GM18505 (cell line): ENCODE data around the gene CEP55.
"Not testable (repeated sequence)": the region's sequence is repeated elsewhere in the genome, so short reads cannot be mapped to it uniquely, and the experiment has no call there.

Source experiments
- ATAC-seq: cut with Tn5 transposase; IDR thresholded peaks from one replicate; pipeline ENCODE4 v1.9.1; 2021; ENCODE audit not compliant: unreplicated experiment
- POLR2A ChIP-seq: IDR thresholded peaks from 4 replicates; pipeline ENCODE4 v1.6.1; 2011; ENCODE audit warnings: borderline replicate concordance; ENCODE audit not compliant: insufficient read depth, insufficient read length; ENCODE audit errors: extremely low read depth

CEP55 gene

DNA sequence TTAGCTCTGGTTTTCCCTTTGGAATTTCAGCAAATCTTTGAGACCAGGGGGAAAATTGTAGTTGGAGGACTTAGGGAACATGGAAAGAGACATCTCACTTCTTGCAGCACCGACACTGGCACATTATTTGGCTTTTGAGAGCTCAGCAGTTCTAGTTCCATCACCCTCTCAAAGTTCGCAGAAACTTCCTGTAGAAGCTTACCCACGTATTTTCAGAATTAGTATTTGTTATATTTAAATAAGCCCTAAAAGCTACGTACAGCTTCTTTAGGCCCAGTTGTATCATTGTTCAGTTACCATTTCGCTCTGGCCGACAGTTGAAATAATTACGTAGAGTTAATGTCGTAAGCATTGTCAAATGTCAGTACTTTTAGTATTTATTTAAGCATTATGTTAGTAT lies 13.4 kb downstream of the CEP55 start:
- no peak for ATAC-seq
- no peak for TF ChIP-seq POLR2A

DNA sequence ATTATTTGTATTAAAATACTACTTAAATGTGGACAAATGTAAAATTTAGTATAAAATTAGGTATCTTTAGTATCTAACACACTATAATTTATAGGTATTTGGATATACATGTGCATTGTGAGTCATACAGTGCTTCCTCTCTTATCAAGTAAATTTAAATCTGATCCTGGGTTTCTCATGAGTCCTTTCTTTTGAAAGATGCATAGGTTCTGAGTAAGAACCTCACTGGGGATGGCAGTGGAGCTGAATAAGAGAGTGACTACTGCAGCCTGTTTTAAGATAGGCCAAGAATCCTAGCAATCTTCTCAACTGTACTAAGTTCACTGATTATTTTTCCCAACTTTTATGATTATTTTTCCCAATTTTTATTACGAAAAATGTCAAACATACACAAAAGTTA lies 16.2 kb downstream of the CEP55 start:
- ATAC-seq, result no peak
- no peak for TF ChIP-seq POLR2A

DNA sequence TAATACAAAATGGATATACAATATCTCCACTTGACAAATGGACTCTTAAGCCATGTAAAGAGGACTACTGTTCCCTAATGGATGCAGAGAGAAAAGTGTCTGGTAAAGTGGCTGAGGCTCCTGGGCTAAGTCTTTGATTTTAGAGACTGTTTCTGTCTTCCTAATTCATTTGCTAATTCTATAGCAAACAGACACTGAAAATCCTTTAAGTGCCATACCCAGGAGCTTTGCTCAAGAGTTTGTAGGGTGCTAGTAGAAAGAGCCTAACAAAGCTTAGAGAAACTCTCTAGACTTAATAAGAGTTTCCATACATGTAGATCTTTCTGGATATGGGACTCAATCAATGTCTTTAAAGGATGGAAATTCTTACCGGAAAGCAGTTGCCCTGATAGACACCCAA lies 16.7 kb downstream of the CEP55 start:
- no peak for ATAC-seq
- TF ChIP-seq POLR2A, result no peak

DNA sequence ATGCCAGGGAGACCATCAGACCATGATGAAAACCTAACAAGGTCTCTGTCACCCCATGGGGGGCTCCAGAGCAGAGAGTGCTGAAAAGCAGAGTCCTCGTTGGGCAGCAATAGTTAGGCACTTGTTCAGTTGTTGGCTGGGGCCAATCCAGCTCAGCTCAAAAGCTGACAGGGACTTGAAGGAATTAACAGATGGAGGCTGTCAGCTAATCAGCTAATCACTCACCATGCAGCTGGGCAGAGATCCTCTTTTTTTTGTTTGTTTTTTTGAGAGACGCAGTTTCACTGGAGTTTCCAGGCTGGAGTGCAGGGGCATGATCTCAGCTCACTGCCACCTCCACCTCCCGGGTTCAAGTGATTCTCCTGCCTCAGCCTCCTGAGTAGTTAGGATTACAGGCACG lies 18.1 kb downstream of the CEP55 start:
- no peak for ATAC-seq
- TF ChIP-seq POLR2A, result no peak

DNA sequence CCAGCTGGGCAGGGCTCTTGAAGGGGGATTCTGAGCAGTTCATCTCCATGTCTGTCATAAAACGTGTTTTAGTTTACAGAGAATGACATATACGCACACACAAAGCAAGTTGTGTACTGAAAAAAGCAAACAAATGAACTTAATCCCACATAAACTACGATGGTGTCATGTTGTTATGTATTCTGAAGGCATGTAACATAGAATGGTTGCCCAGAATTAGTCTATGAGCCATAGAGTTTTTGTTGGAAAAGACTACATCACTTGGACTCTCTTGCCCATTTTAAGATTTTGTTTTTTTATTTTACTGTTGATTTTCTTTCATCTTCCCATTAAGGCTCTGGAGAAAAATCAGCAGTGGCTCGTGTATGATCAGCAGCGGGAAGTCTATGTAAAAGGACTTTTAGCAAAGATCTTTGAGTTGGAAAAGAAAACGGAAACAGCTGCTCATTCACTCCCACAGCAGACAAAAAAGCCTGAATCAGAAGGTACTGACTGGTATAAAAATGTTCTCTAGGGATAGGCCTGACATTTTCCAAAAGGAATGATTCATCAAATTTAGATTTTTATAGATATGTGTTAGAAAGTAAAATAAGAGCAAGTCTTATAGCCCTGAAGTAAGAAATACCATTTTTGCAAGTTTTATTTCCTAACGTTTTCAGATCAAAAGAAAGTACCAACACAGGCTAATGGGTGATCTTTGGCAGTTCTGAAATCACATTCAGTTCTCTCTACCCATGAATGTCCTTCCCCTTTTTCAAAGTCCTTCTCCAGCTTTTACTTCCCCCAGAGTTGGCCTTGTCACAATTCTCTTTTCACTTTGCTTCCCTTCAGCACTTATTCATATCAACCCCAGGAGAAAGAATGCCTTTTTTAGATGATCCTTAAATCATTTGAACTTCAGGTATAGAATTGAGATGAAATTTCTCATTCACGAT lies 18.9 kb downstream of the CEP55 start:
- no peak for ATAC-seq
- no peak for TF ChIP-seq POLR2A

DNA sequence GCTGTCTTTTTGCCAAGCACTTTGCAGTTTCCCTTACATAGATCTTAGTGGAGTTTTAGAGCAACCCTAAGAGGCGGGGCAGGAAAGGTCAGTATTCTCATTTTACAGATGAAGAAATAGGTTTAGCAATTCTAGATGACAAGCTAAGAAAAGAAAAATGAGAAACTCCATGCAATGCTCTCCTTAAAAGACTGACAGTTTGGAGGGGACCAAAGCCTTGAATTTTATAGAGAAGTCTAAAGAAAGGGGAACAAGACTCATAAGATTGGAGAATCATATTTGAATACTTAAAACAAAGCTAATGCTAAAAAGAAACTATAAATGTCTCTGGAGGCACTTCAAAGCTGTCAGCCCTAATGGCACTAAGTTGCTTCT lies 19.6 kb downstream of the CEP55 start:
- no peak for ATAC-seq
- no peak for TF ChIP-seq POLR2A

DNA sequence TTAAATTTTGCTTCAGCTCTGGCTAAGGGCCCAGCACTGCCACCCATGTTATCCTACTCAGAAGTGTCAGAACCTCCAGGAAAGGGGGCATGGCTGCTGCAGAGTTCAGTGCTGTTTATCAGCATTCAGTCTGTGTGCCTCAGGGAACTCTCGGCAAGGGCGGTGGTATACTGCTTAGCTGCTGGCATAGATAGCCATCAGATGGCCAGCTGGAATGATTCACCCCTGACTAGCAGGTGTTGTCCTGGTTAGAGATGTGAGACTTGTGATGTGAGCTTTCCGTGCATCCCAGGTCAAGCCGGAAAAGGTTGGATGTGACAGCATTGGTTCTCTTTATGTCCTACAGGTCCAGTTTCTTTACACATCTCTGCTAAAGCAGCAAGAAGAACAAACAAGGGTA lies 22.1 kb downstream of the CEP55 start:
- no peak for ATAC-seq
- no peak for TF ChIP-seq POLR2A

DNA sequence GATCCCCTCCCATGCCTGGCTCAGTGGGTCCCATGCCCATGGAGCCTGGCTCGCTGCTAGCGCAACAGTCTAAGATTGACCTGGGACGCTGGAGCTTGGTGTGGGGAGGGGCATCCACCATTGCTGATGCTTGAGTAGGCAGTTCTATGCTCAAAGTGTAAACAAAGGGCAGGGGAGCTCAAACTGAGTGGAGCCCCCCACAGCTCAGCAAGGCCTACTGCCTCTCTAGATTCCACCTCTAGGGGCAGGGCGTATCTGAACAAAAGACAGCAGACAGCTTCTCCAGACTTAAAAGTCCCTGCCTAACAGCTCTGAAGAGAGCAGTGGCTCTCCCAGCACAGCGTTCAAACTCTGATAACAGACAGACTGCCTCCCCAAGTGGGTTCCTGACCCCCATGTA lies 38.9 kb downstream of the CEP55 start:
- no peak for TF ChIP-seq POLR2A
- ATAC-seq, result no peak

DNA sequence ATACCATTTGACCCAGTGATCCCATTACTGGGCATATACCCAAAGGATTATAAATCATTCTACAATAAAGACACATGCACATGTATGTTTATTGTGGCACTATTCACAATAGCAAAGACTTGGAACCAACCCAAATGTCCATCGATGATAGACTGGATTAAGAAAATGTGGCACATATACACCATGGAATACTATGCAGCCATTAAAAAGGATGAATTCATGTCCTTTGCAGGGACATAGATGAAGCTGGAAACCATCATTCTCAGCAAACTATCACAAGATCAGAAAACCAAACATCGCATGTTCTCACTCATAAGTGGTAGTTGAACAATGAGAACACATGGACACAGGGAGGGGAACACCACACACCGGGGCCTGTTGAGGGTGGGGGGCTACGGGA lies 44.5 kb downstream of the CEP55 start:
- ATAC-seq, result not testable (repeated sequence)

DNA sequence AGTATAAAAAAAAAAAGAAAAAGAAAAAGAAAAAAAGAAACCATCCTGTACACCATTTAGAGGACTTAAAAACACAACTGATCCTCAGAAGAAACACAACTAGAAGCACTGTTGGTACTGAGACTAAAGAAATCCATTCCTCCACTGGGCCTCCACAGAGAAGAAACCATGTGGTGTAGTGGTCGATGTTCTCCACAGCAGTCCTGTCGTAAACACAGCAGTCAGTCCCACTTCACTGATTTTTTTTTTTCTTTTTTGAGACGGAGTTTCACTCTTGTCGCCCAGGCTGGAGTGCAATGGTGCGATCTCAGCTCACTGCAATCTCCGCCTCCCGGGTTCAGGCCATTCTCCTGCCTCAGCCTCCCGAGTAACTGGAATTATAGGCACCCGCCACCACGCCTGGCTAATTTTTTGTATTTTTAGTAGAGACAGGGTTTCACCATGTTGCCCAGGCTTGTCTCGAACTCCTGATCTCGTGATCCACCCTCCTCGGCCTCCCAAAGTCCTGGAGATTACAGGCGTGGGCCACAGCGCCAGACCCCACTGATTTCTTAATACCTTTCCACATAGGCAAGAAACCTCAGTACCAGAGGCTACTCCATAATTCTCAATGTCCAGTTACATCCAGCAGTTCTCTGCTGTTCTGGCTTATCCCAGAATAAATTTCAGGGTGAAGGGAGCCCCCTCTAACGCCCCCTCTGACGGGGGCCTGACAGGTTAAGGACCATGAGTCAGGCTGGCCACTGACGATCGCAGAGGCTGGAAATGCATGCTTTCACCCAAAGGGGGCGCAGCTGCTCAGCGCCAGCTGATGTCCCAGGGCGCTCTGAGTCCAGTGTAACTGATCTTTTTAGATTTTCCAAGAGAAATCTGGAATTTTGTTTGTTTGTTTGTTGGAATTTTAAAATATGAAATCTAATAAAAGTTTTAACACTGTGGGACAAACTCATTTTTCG lies 45.3 kb downstream of the CEP55 start:
- TF ChIP-seq POLR2A, result no peak

DNA sequence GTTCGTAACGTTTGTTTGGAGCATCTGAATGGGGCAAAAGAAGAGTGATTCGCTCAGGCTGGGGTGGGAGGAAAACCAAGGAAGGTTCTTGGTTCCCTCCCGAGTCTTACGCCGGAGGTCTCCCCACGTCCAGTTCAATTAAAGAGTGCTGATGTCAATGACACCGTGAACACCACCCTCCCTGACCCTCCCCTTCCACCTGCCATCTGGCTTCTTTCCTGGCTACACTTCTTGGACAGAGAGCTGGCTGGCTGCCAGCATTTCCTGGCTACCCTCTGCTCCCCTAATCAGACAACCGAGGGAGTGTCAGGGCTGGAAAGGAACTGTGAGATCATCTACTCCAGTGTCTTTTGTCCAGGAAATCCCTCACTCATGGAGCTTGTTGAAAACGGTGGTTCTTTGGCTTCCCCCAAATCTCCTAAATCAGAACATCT lies 46.0 kb downstream of the CEP55 start:
- no peak for TF ChIP-seq POLR2A
- no peak for ATAC-seq

More for the DNA sequence above, 45.3 kb downstream of the CEP55 start:
- no peak for ATAC-seq

DNA sequence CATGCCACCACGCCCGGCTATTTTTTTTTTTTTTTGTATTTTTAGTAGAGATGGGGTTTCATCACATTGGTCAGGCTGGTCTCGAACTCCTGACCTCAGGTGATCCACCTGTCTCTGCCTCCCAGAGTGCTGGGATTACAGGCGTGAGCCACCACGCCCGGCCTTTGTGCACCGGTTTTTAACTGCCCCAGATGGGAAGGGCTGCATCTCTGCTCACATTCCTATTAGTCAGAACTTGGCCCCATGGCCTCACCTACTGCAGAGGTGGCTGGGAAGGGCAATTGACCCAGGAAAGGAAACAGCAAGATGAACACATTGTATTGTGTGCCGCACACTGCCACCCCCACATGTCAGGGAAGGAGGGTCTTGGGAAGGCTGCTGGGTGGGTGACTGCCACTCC lies 50.6 kb downstream of the CEP55 start:
- ATAC-seq, result not testable (repeated sequence)

DNA sequence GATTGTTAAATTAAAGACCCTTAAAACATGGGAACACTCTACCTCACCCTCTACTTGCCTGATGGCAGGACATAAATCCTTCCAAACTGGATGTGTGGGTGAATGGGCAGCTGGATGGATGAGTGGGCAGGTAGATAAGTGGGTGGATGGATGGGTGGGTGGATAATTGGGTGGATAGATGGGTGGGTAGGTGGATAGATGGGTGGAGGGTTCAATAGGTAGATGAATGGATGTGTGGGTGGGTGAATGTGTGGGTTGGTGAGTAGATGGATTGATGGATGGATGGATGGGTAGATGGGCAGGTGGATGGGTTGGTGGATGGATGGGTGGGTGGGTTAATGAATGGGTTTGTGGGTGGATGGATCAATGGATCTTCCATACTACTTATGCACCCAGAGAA lies 51.1 kb downstream of the CEP55 start:
- TF ChIP-seq POLR2A, result no peak
- ATAC-seq, result no peak
